ENCODE measurements around the gene HP. TPM values are rescaled to one million over a fixed set of nuclear protein-coding genes. Genes with fewer than 3 reads are reported as not detected.
A peak's percentile ranks its signal among the peaks of the same experiment; 100 is the strongest.

Gene HP
- total RNA-seq, 1 experiment from 2014 or later = 18.1 TPM

- intact Hi-C loops (cut with micrococcal nuclease) = loop anchor here (1.0 kb wide), 1 partner anchor 85 kb away; the partner anchor contains the start of genes DHX38 and TXNL4B
- CTCF ChIA-PET = no interaction called here
- Histone ChIP-seq H3K4me3 (replicated peaks in 1 of 2; ENCODE audit: low read depth in 1 of 2, low read length in 2 of 2) (peak within 1 kb of the TSS; percentile 99), H3K27me3 (ENCODE audit: insufficient read depth, low read length) (no peaks in the 10 kb centered on the region), H2AFZ (ENCODE audit: low read depth, low read length, poor library complexity, severe bottlenecking) (no peak within 1 kb of the TSS), H3K9ac (ENCODE audit: low read length) (peak within 1 kb of the TSS; percentile 98), H3K9me3 (ENCODE audit: control insufficient read depth in 1 of 2, insufficient read depth in 1 of 2, low read depth in 1 of 2, low read length in 2 of 2) (no peaks in the 10 kb centered on the region), H3K27ac (ENCODE audit: low read depth, low read length) (peak within 1 kb of the TSS; percentile 73), H3K4me2 (ENCODE audit: low read length) (peak within 1 kb of the TSS; percentile 94), H3K9me2 (ENCODE audit: insufficient read depth) (no peaks in the 10 kb centered on the region), H3K4me1 (ENCODE audit: control insufficient read depth in 1 of 2, insufficient read depth in 2 of 2, low read length in 2 of 2) (peaks cover 4 to 5% of the 10 kb centered on the region in 2 experiments; a peak in 3 of 4 replicates), H3K36me3 (ENCODE audit: control insufficient read depth in 1 of 2, insufficient read depth in 2 of 2, low read length in 2 of 2) (peaks cover 0 to 12% of the 10 kb centered on the region in 2 experiments; a peak in 1 of 4 replicates), H4K20me1 (ENCODE audit: insufficient read depth) (no peaks in the 10 kb centered on the region), H3K79me2 (ENCODE audit: insufficient read depth, low read length) (peaks cover 26% of the 10 kb centered on the region)
- POLR2A ChIA-PET = no interaction called here
- DNase-seq (ENCODE audit: low read depth, low spot score) = peak; percentile 94
- ATAC-seq = peak; percentile 99
- RAD21 ChIA-PET (ENCODE audit: low non-redundant PET in 1 of 2, low total read pairs in 2 of 2, uncharacterized antibody in 2 of 2, unreplicated experiment in 2 of 2) = no interaction called here
- BruUV-seq (replicated peaks) = TSS peak; percentile 85
- TF ChIP-seq SIN3A (IDR thresholded peaks at IDR 0.05; ENCODE audit: low read depth) (peak; percentile 82; the same call in 1 of the 2 replicates), ZFX (IDR thresholded peaks at IDR 0.05) (peak; percentile 33; the same call in 1 of the 2 replicates), POLR2AphosphoS5 (IDR thresholded peaks at IDR 0.05; ENCODE audit: low read depth, low read length) (peak; percentile 70), POLR2A (IDR thresholded peaks at IDR 0.05; ENCODE audit: borderline replicate concordance, extremely low read depth, insufficient read depth, insufficient read length) (peak; percentile 50), CBX3 (IDR thresholded peaks at IDR 0.05; ENCODE audit: low read depth) (no peak), TCF7L2 (IDR thresholded peaks at IDR 0.05; ENCODE audit: borderline replicate concordance, extremely low read depth, insufficient read depth, insufficient read length) (peak; percentile 8), SP1 (IDR thresholded peaks at IDR 0.05; ENCODE audit: low read depth) (peak; percentile 85), EGR1 (IDR thresholded peaks at IDR 0.05; ENCODE audit: low read depth) (peak; percentile 83), CTCF (IDR thresholded peaks at IDR 0.05 in 2 of 3, conservative IDR thresholded peaks at IDR 0.05 in 1 of 3; ENCODE audit: borderline replicate concordance in 1 of 3, insufficient read depth in 1 of 3, low read depth in 2 of 3, low read length in 2 of 3) (no peak)
- TF ChIP-seq, protein P1, sequence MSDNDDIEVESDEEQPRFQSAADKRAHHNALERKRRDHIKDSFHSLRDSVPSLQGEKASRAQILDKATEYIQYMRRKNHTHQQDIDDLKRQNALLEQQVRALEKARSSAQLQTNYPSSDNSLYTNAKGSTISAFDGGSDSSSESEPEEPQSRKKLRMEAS (IDR thresholded peaks at IDR 0.05) = peak; percentile 85
- TF ChIP-seq, protein P2, sequence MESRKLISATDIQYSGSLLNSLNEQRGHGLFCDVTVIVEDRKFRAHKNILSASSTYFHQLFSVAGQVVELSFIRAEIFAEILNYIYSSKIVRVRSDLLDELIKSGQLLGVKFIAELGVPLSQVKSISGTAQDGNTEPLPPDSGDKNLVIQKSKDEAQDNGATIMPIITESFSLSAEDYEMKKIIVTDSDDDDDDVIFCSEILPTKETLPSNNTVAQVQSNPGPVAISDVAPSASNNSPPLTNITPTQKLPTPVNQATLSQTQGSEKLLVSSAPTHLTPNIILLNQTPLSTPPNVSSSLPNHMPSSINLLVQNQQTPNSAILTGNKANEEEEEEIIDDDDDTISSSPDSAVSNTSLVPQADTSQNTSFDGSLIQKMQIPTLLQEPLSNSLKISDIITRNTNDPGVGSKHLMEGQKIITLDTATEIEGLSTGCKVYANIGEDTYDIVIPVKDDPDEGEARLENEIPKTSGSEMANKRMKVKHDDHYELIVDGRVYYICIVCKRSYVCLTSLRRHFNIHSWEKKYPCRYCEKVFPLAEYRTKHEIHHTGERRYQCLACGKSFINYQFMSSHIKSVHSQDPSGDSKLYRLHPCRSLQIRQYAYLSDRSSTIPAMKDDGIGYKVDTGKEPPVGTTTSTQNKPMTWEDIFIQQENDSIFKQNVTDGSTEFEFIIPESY (IDR thresholded peaks at IDR 0.05; ENCODE audit: extremely low read depth, insufficient replicate concordance, low read length) = no peak
Observed at GRCh38 chr16:72008424-72009216, 45.7 kb upstream of the HP start, which contains the start of gene DHODH. TSS of gene DHODH (plus strand) at chr16:72008744. CDS start at chr16:72008765, 21 bp downstream.
